GM12878 (cell line): ENCODE measurements around the gene VPREB1. TPM values are rescaled to one million over a fixed set of nuclear protein-coding genes. Genes with fewer than 3 reads are reported as not detected.

Experiments used
- ATAC-seq: fragments of 200-7000 bp; cut with Tn5 transposase; 3 replicates; pipeline ENCODE4 v1.9.1; 2020; ENCODE audit warnings: mild to moderate bottlenecking, moderate library complexity
- BruUV-seq: library from RNA; stranded (reverse); fragments of 400-500 nt; replicated peaks from 2 replicates; lab custom pipeline; 2021; lab: Mats Ljungman, UMichigan
- CTCF ChIA-PET: fragments of 300-600 bp; sonication (Branson Sonifier 250); formaldehyde crosslinking; extraction: SDS; loops from one replicate; lab custom pipeline; 2021; ENCODE audit warnings: inconsistent platforms; lab: Yijun Ruan, JAX
- POLR2A ChIA-PET: fragments of 350-600 bp; formaldehyde crosslinking; extraction: SDS; loops from one replicate; lab custom pipeline; 2021; ENCODE audit warnings: inconsistent platforms; lab: Charles Lee
- RAD21 ChIA-PET: fragments of 300-600 bp; sonication (Branson Sonifier 250); formaldehyde crosslinking; loops from one replicate; lab custom pipeline; 2023; ENCODE audit warnings: antibody characterized with exemption; ENCODE audit not compliant: unreplicated experiment; lab: Charles Lee
- SMC1A ChIA-PET: fragments of 300-600 bp; sonication (Branson Sonifier 250); formaldehyde crosslinking; loops from one replicate; lab custom pipeline; 2023; ENCODE audit not compliant: unreplicated experiment, uncharacterized antibody; lab: Charles Lee
- DNase-seq: peaks from one replicate; pipeline ENCODE4 v3.0.0-alpha.2; 2011; ENCODE audit warnings: low read depth, low spot score
- FAIRE-seq: peaks from 3 replicates; lab custom pipeline; 2011; peaks lifted over from hg19 to GRCh38; lab: Jason Lieb, UNC
- H2AFZ ChIP-seq: 2 replicates; pipeline ENCODE4 v1.6.0; 2011; ENCODE audit warnings: low read depth, low read length, control low read depth; ENCODE audit not compliant: control insufficient read depth
- H3K27ac ChIP-seq: 2 replicates; pipeline ENCODE4 v1.5.1; 2011; ENCODE audit warnings: control low read depth; ENCODE audit not compliant: control insufficient read depth, insufficient read depth
- H3K27me3 ChIP-seq, 2 experiments: replicated peaks in 1 of 2; 2 replicates each; pipeline versions ENCODE4 v1.6.0 to v1.6.1; 2011; ENCODE audit warnings: low read length in 1 of 2; ENCODE audit not compliant: control insufficient read depth in 2 of 2, insufficient read depth in 2 of 2
- H3K36me3 ChIP-seq, 2 experiments: 2 replicates each; pipeline ENCODE4 v1.5.1; 2011; ENCODE audit warnings: low read length in 1 of 2; ENCODE audit not compliant: control insufficient read depth in 2 of 2, insufficient read depth in 2 of 2
- H3K4me1 ChIP-seq: 2 replicates; pipeline ENCODE4 v1.6.1; 2011; ENCODE audit warnings: mild to moderate bottlenecking, low read length, moderate library complexity, mixed read lengths; ENCODE audit not compliant: control insufficient read depth, insufficient read depth
- H3K4me2 ChIP-seq: 2 replicates; pipeline ENCODE4 v1.6.0; 2011; ENCODE audit warnings: control low read depth; ENCODE audit not compliant: control insufficient read depth, insufficient read depth
- H3K4me3 ChIP-seq: fragments of 200-600 bp; sonication (generic); 2 replicates; pipeline ENCODE4 v1.5.1; 2016
- H3K79me2 ChIP-seq: 2 replicates; pipeline ENCODE4 v1.6.0; 2011; ENCODE audit warnings: low read length; ENCODE audit not compliant: control insufficient read depth, insufficient read depth
- H3K9ac ChIP-seq: 2 replicates; pipeline ENCODE4 v1.8.0; 2011; ENCODE audit warnings: low read length, control low read depth, mixed read lengths; ENCODE audit not compliant: control insufficient read depth, insufficient read depth
- H3K9me3 ChIP-seq: replicated peaks from 3 replicates; pipeline ENCODE4 v1.5.1; 2011; ENCODE audit warnings: mild to moderate bottlenecking, low read length; ENCODE audit not compliant: control insufficient read depth, insufficient read depth
- H4K20me1 ChIP-seq: 2 replicates; pipeline ENCODE4 v1.6.0; 2011; ENCODE audit not compliant: control insufficient read depth, insufficient read depth
- BCL11A ChIP-seq: IDR thresholded peaks from 2 replicates; pipeline ENCODE4 v1.6.1; 2011; ENCODE audit warnings: low read depth, low read length
- BRCA1 ChIP-seq: IDR thresholded peaks from 2 replicates; pipeline ENCODE4 v1.6.1; 2011; ENCODE audit warnings: low read depth, low read length, improper control_type of control experiment
- CHD2 ChIP-seq: IDR thresholded peaks from 2 replicates; pipeline ENCODE4 v1.6.1; 2011; ENCODE audit warnings: low read depth, low read length, improper control_type of control experiment, borderline replicate concordance
- CHD4 ChIP-seq: fragments of 200-600 bp; sonication (generic); IDR thresholded peaks from 2 replicates; pipeline ENCODE4 v1.6.1; 2016; ENCODE audit warnings: mild to moderate bottlenecking
- IKZF1 ChIP-seq: fragments of 450-650 bp; conservative IDR thresholded peaks from 2 replicates; pipeline ENCODE4 v1.6.1; 2017; ENCODE audit warnings: antibody characterized with exemption, mild to moderate bottlenecking
- IRF4 ChIP-seq: IDR thresholded peaks from 2 replicates; pipeline ENCODE4 v1.6.1; 2011; ENCODE audit warnings: low read depth, low read length
- MEF2B ChIP-seq: fragments of 450-650 bp; IDR thresholded peaks from 2 replicates; pipeline ENCODE4 v1.6.1; 2018; ENCODE audit warnings: mild to moderate bottlenecking, moderate library complexity; ENCODE audit not compliant: partially characterized antibody, poor library complexity, severe bottlenecking
- NR2F1 ChIP-seq: fragments of 450-650 bp; conservative IDR thresholded peaks from 2 replicates; pipeline ENCODE4 v1.6.1; 2017; ENCODE audit warnings: mild to moderate bottlenecking
- SMC3 ChIP-seq: IDR thresholded peaks from 2 replicates; pipeline ENCODE4 v1.6.1; 2011; ENCODE audit warnings: low read length, improper control_type of control experiment, borderline replicate concordance
- SRF ChIP-seq, 2 experiments: IDR thresholded peaks; 2 replicates each; pipeline ENCODE4 v1.6.1; 2011; ENCODE audit warnings: low read depth in 2 of 2, low read length in 2 of 2, mild to moderate bottlenecking in 1 of 2, moderate library complexity in 1 of 2
- USF2 ChIP-seq: IDR thresholded peaks from 2 replicates; pipeline ENCODE4 v1.6.1; 2011; ENCODE audit warnings: low read depth, low read length, improper control_type of control experiment, borderline replicate concordance
- YBX1 ChIP-seq: fragments of 450-650 bp; IDR thresholded peaks from 2 replicates; pipeline ENCODE4 v1.6.1; 2016; ENCODE audit warnings: antibody characterized with exemption
- ZNF207 ChIP-seq: fragments of 450-650 bp; IDR thresholded peaks from 2 replicates; pipeline ENCODE4 v1.6.1; 2014; ENCODE audit warnings: antibody characterized with exemption, mild to moderate bottlenecking, borderline replicate concordance
- ZZZ3 ChIP-seq: IDR thresholded peaks from 2 replicates; pipeline ENCODE4 v1.6.1; 2011; ENCODE audit warnings: low read depth; ENCODE audit not compliant: control insufficient read depth, insufficient read length
- WGBS: methylation state at CpG from one replicate; pipeline ENCODE4 v1.1.6; 2016; ENCODE audit warnings: low lambda C conversion rate; ENCODE audit not compliant: insufficient replicate concordance, insufficient coverage; ENCODE audit errors: missing lambda C conversion rate; 5-methylcytosine and 5-hydroxymethylcytosine counted together
- in situ Hi-C: fragments of 300-500 bp; cut with MboI; formaldehyde crosslinking; loops from 9 replicates; pipeline ENCODE4 v1.14.3; 2018; ENCODE audit warnings: mixed read lengths
- intact Hi-C: fragments of 100-400 bp; cut with micrococcal nuclease; formaldehyde crosslinking; loops from one replicate; pipeline ENCODE4 v1.14.2; 2022; ENCODE audit not compliant: unreplicated experiment
- polyA plus RNA-seq, 11 experiments: library from polyadenylated mRNA; depleted of rRNA in 4 of 11; unstranded in 6 of 11; stranded (reverse) in 5 of 11; fragments of >200 nt; fragmentation: Nextera tagmentation in 4 of 11; fragmentation: Illumina TruSeq in 1 of 11; extraction: Ambion mirVana in 4 of 11; extraction: Trizol in 1 of 11; gene quantifications; 1 replicate in 1 of 11; 2 replicates in 10 of 11; pipeline versions ENCODE4 v1.2.1 to v1.2.3, GENCODE V29; 2011 to 2016; ENCODE audit warnings: inconsistent platforms in 2 of 11, missing spikeins in 2 of 11, low read depth in 1 of 11
- total RNA-seq, 4 experiments: library from RNA; depleted of rRNA in 3 of 4; stranded (reverse); fragments of >200 nt in 3 of 4; fragmentation: Illumina TruSeq in 1 of 4; extraction: Trizol in 1 of 4; gene quantifications; 2 replicates each; pipeline versions ENCODE4 v1.2.1 to v1.2.3, GENCODE V29; 2013 to 2021

VPREB1 gene
- total and polyA plus RNA-seq, 10 of the 15 experiments (the other 5 are each of a cell fraction or from before 2014, with no cell fraction given): not detected

- in situ Hi-C loops: loop anchor here (5.0 kb wide), 3 partner anchors 42 to 753 kb away; no protein-coding TSS in a partner anchor
- Histone ChIP-seq H4K20me1 (no peaks in the 10 kb centered on the region), H3K4me1 (peaks cover 25% of the 10 kb centered on the region), H3K9ac (no peak overlapping the region), H3K27me3 (no peaks in the 10 kb centered on the region), H3K36me3 (no peaks in the 10 kb centered on the region), H2AFZ (no peak overlapping the region), H3K27ac (no peak overlapping the region), H3K4me2 (no peak overlapping the region), H3K9me3 (no peaks in the 10 kb centered on the region), H3K4me3 (no peak overlapping the region), H3K79me2 (peaks cover 3% of the 10 kb centered on the region)
- RAD21 ChIA-PET: no interaction called here
- no peak for DNase-seq
- 90% methylated on average over 2 of the region's 2 CpGs for WGBS
- SMC1A ChIA-PET: interaction anchor here (0.9 to 1.3 kb wide), 4 partner anchors 15 to 89 kb away, joined by 3 read pairs; no protein-coding TSS in a partner anchor
- intact Hi-C loops: loop anchor here (10.0 kb wide), 2 partner anchors 145 to 225 kb away; no protein-coding TSS in a partner anchor
- CTCF ChIA-PET: interaction anchor here (1.2 to 2.8 kb wide), 3 partner anchors 9 to 169 kb away, joined by 3 to 14 read pairs (median 5); no protein-coding TSS in a partner anchor
- POLR2A ChIA-PET: no interaction called here
- no TSS peak for BruUV-seq
- ATAC-seq: no peak
- FAIRE-seq: no peak
- TF ChIP-seq BCL11A (no peak), IKZF1 (no peak), ZNF207 (no peak), BRCA1 (no peak), ZZZ3 (no peak), SRF (IDR thresholded peaks at IDR 0.05; ENCODE audit: low read depth in 2 of 2, low read length in 2 of 2) (no peak), YBX1 (no peak), CHD4 (no peak), SMC3 (no peak), IRF4 (no peak), USF2 (no peak), CHD2 (no peak), NR2F1 (no peak), MEF2B (no peak)
Observed at GRCh38 chr22:22199634-22200033, 45.0 kb upstream of the VPREB1 start.
